Type B pancreatic cell (in vitro differentiated cells): Measurements from ENCODE around the gene PITPNC1. TPM values are rescaled to one million over a fixed set of nuclear protein-coding genes. Genes with fewer than 3 reads are reported as not detected.
A peak's percentile ranks its signal among the peaks of the same experiment; 100 is the strongest.
"Not testable (repeated sequence)": the region's sequence is repeated elsewhere in the genome, so short reads cannot be mapped to it uniquely, and the experiment has no call there.

Experiments
- DNase-seq: peaks from one replicate; pipeline ENCODE4 v3.0.0; 2021; ENCODE audit warnings: mixed read lengths; ENCODE audit not compliant: unreplicated experiment; ENCODE audit errors: extremely low spot score
- H3K27ac Mint-ChIP-seq: 2 replicates; pipeline ENCODE4 v1.8.0; 2021; ENCODE audit warnings: mild to moderate bottlenecking, mixed read lengths
- H3K27me3 Mint-ChIP-seq: 2 replicates; pipeline ENCODE4 v1.8.0; 2021; ENCODE audit warnings: mixed read lengths
- H3K36me3 Mint-ChIP-seq: 2 replicates; pipeline ENCODE4 v1.8.0; 2021; ENCODE audit warnings: mixed read lengths
- H3K4me1 Mint-ChIP-seq: one replicate; pipeline ENCODE4 v1.8.0; 2021; ENCODE audit warnings: mixed read lengths; ENCODE audit not compliant: unreplicated experiment
- H3K4me3 Mint-ChIP-seq: 2 replicates; pipeline ENCODE4 v1.8.0; 2021; ENCODE audit warnings: mild to moderate bottlenecking, mixed read lengths
- H3K9me3 Mint-ChIP-seq: 2 replicates; pipeline ENCODE4 v1.8.0; 2021; ENCODE audit warnings: mixed read lengths
- CTCF ChIP-seq: fragments of 200-600 bp; sonication (generic); conservative IDR thresholded peaks from 2 replicates; pipeline ENCODE4 v1.5.0; 2021; ENCODE audit warnings: antibody characterized with exemption, mild to moderate bottlenecking
- total RNA-seq: library from RNA; stranded (reverse); gene quantifications from 2 replicates; pipeline ENCODE4 v1.2.1, GENCODE V29; 2021; ENCODE audit warnings: low replicate concordance

The PITPNC1 gene
- total RNA-seq, 1 donor from 2014 or later, result 18.7 TPM

GRCh38 chr17:67511804-67512203, 134.7 kb downstream of the PITPNC1 start:
- H3K36me3 Mint-ChIP-seq, result peaks cover 8% of the 10 kb centered on the region
- no peak for TF ChIP-seq CTCF

DNA sequence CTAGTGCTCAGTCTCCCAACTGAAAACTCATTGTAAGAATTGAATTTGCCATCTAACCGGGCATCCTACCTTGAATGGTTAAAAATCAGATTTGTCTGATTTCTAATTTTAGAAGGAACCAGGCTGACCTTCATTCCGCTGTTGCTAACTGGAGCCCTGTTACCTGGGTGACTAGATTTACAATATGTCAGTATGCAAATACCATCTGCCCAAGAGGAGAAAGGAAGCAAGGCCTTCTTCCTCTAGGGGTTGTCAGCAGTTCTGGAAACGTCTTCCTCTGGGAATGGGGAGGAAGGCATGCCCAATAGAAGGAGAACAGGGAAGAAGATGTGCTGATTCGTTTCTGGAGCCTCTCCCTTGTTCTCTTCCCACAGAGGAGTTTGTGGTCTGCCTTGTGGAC, 137.9 kb downstream of the PITPNC1 start:
- no peak for DNase-seq
- peaks cover 15% of the 10 kb centered on the region for H3K9me3 Mint-ChIP-seq
- TF ChIP-seq CTCF, result no peak
- H3K36me3 Mint-ChIP-seq, result peaks cover 8% of the 10 kb centered on the region
- peaks cover 22% of the 10 kb centered on the region for H3K4me1 Mint-ChIP-seq
- H3K27me3 Mint-ChIP-seq, result no peaks in the 10 kb centered on the region
- H3K4me3 Mint-ChIP-seq, result no peak overlapping the region
- H3K27ac Mint-ChIP-seq, result peak overlapping the region; percentile 8

More at GRCh38 chr17:67511804-67512203, 134.7 kb downstream of the PITPNC1 start:
- Mint-ChIP-seq H3K9me3 (peaks cover 9% of the 10 kb centered on the region), H3K4me1 (peaks cover 15% of the 10 kb centered on the region), H3K27me3 (no peaks in the 10 kb centered on the region), H3K4me3 (no peak overlapping the region), H3K27ac (no peak overlapping the region)
- DNase-seq, result no peak

DNA sequence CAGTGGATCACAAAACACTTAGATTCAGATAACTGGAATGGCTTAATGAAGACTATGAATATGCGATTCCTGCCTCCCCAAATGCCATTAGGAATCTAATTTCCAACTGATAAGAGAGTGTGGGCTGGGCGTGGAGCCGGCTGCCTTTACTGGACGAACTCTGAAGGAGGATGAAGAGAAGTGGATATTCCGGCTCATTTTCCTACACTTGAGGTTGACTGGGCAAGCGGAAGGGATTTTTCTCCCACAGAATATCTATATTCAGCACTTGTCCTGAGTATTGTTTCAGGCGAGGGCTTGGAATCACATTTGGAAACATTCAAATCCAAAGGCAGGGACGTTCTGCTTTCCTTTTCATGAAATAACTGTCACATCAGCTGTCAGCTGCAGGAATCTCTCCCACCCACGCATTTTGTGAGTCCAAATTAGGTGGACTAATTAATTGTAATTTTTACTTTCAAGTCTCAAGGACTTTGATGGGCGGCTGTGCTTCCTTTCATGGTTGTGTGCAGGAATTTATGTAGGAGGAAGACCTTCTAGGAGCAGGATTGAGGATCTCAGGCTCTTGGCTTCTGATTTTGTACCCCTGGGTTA, 138.5 kb downstream of the PITPNC1 start:
- H3K4me1 Mint-ChIP-seq, result peaks cover 28% of the 10 kb centered on the region
- no peak overlapping the region for H3K4me3 Mint-ChIP-seq
- H3K27ac Mint-ChIP-seq, result peak overlapping the region; percentile 8
- H3K9me3 Mint-ChIP-seq, result peaks cover 15% of the 10 kb centered on the region
- H3K36me3 Mint-ChIP-seq, result peaks cover 8% of the 10 kb centered on the region
- no peak for DNase-seq
- no peaks in the 10 kb centered on the region for H3K27me3 Mint-ChIP-seq
- no peak for TF ChIP-seq CTCF

GRCh38 chr17:67516571-67516970, 139.5 kb downstream of the PITPNC1 start:
- Mint-ChIP-seq H3K4me1 (peaks cover 38% of the 10 kb centered on the region), H3K9me3 (peaks cover 15% of the 10 kb centered on the region)
- H3K4me3 Mint-ChIP-seq, H3K36me3 Mint-ChIP-seq, H3K27me3 Mint-ChIP-seq, H3K27ac Mint-ChIP-seq, DNase-seq: not testable (repeated sequence)

GRCh38 chr17:67517325-67517724, 140.2 kb downstream of the PITPNC1 start:
- Mint-ChIP-seq H3K36me3 (peaks cover 8% of the 10 kb centered on the region), H3K9me3 (peaks cover 15% of the 10 kb centered on the region), H3K27me3 (no peaks in the 10 kb centered on the region), H3K27ac (no peak overlapping the region), H3K4me1 (peaks cover 40% of the 10 kb centered on the region), H3K4me3 (no peak overlapping the region)
- no peak for DNase-seq
- no peak for TF ChIP-seq CTCF

DNA sequence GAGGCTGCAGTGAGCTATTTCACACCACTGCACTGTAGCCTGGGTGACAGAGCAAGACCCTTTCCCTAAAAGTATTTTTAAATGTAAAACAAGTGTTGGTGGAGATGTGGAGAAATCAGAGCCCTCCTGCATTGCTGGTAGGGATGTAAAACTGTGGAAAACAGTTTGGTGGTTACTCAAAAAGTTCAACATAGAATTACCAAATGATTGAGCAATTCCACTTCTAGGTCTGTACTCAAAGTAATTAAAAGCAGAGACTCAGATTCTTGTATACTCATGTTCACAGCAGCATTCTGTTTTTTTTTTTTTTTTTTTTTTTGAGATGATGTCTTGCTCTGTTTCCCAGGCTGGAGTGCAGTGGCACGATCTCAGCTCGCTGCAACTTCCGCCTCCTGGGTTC, 141.8 kb downstream of the PITPNC1 start:
- Mint-ChIP-seq H3K27me3 (no peaks in the 10 kb centered on the region), H3K36me3 (peaks cover 12% of the 10 kb centered on the region), H3K27ac (no peak overlapping the region), H3K4me3 (no peak overlapping the region), H3K9me3 (peaks cover 15% of the 10 kb centered on the region), H3K4me1 (peaks cover 45% of the 10 kb centered on the region)
- TF ChIP-seq CTCF, result no peak
- no peak for DNase-seq
